GM19240 (cell line): ENCODE measurements around the gene ADGRA1.

Experiments
- DNase-seq: peaks from one replicate; pipeline ENCODE4 v3.0.0; 2011; ENCODE audit warnings: low spot score; ENCODE audit not compliant: insufficient read length

Gene ADGRA1

GRCh38 chr10:133160826-133161471 is 73.2 kb downstream of the ADGRA1 start:
- DNase-seq = no peak

- no peak for DNase-seq
Observed at GRCh38 chr10:133161486-133162109, 73.9 kb downstream of the ADGRA1 start.

GRCh38 chr10:133162178-133162909 is 74.6 kb downstream of the ADGRA1 start:
- no peak for DNase-seq

GRCh38 chr10:133162910-133163856 is 75.5 kb downstream of the ADGRA1 start:
- no peak for DNase-seq

- no peak for DNase-seq
Observed at GRCh38 chr10:133163889-133164815, 76.4 kb downstream of the ADGRA1 start.

GRCh38 chr10:133164816-133165555 is 77.3 kb downstream of the ADGRA1 start:
- no peak for DNase-seq

- no peak for DNase-seq
Observed at GRCh38 chr10:133165556-133166503, 78.1 kb downstream of the ADGRA1 start.

- DNase-seq = no peak
Observed at GRCh38 chr10:133166504-133166827, 78.7 kb downstream of the ADGRA1 start.

GRCh38 chr10:133166828-133167692 is 79.3 kb downstream of the ADGRA1 start:
- no peak for DNase-seq

DNA sequence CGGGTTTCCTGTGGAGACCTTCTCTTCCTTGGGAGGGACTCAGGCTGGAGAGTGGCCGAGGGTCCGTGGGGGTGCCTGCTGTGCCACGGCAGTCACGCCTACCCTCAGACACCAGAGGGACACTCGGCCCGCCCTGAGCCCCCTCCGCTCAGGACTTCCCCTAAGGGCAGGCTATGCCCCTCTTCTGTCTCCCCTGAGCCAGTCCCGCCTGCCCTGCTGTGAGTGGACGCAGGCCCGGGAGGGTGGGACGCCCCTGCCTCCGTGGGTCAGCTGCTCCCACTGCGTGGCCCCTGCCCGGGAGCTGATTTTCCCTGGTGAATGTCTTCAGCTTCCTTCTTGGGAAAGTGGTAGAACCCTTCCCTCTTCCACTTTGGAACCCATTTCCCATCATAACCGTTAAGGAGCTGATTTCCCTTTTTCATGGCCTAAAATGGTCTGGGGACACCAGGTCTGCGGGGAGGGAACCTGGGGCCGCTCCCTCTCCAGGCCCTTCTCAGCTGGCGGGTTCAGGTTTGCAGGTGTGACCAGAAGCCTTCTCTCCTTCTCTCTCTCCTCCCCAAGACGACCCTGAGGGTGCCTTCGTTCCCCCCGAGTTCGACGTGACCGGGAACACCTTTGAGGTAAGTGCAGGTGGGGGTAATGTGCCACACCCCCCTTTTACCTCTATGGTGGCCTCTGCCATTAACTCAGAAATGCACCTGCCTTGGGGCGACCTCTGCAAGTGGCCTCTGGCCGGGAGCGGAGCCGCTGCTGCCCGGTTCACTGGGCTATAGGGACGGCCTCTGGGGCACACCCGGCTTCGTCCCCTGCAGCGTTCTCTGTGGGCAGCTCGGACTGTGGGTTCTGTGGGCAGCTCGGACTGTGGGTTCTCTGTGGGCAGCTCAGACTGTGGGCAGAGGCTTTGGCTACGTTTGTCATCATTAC is 80.2 kb downstream of the ADGRA1 start:
- DNase-seq = no peak

GRCh38 chr10:133168617-133169031 is 80.9 kb downstream of the ADGRA1 start:
- no peak for DNase-seq

- no peak for DNase-seq
Observed at GRCh38 chr10:133169173-133169947, 81.6 kb downstream of the ADGRA1 start.

- DNase-seq = no peak
Observed at GRCh38 chr10:133170092-133170491, 82.4 kb downstream of the ADGRA1 start.

GRCh38 chr10:133173860-133174640 is 86.3 kb downstream of the ADGRA1 start:
- no peak for DNase-seq

DNA sequence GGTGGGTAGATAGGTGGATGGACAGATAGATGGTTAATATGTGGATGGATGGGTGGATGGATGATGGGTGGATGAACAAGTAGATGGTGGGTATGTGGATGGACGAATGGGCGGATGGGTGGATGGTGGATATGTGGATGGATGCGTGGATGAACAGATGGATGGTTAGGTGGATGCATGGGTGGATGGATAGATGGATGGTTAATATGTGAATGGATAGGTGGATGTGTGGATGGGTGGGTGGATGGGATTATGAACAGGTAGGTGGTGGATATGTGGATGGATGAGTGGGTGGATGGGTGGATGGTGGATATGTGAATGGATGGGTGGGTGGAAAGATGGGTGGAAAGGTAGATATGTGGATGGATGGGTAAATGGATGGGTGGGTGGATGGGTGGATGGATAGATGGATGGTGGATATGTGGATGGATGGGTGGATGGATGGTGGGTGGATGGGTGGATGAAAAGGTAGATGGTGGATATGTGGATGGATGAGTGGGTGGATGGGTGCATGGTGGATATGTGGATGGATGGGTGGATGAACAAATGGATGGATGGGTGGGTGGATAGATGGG is 87.1 kb downstream of the ADGRA1 start:
- DNase-seq = no peak
